Kidney epithelial cell (primary cell): Measurements from ENCODE around the gene RRP7A. TPM values are rescaled to one million over a fixed set of nuclear protein-coding genes. Genes with fewer than 3 reads are reported as not detected.
"Not testable (repeated sequence)": the region's sequence is repeated elsewhere in the genome, so short reads cannot be mapped to it uniquely, and the experiment has no call there.

Experiments used
- DNase-seq: peaks from one replicate; pipeline ENCODE4 v3.0.0-alpha.2; 2010; ENCODE audit warnings: low read depth
- H3K27me3 ChIP-seq: 2 replicates; pipeline ENCODE4 v1.6.0; 2011; ENCODE audit warnings: low read length; ENCODE audit not compliant: control insufficient read depth, insufficient read depth
- H3K36me3 ChIP-seq: 2 replicates; pipeline ENCODE4 v1.5.1; 2011; ENCODE audit warnings: low read length; ENCODE audit not compliant: control insufficient read depth, insufficient read depth
- H3K4me3 ChIP-seq: 2 replicates; pipeline ENCODE4 v1.5.1; 2011; ENCODE audit warnings: low read depth, mild to moderate bottlenecking, control low read depth, low read length
- CTCF ChIP-seq: IDR thresholded peaks from 2 replicates; pipeline ENCODE4 v1.5.1; 2011; ENCODE audit warnings: mild to moderate bottlenecking, moderate library complexity, low read length, control low read depth, inconsistent platforms; ENCODE audit not compliant: insufficient read depth, poor library complexity, severe bottlenecking
- total RNA-seq: library from RNA; depleted of rRNA; stranded (reverse); fragments of >200 nt; gene quantifications from 2 replicates; pipeline ENCODE4 v1.2.3, GENCODE V29; 2015

RRP7A gene
- total RNA-seq, 1 donor from 2014 or later = 29.5 TPM

- Histone ChIP-seq H3K36me3 (no peaks in the 10 kb centered on the region), H3K27me3 (no peaks in the 10 kb centered on the region), H3K4me3 (no peak overlapping the region)
- no peak for TF ChIP-seq CTCF
- no peak for DNase-seq
Observed at GRCh38 chr22:42533638-42533977, 14.0 kb upstream of the RRP7A start.

DNA sequence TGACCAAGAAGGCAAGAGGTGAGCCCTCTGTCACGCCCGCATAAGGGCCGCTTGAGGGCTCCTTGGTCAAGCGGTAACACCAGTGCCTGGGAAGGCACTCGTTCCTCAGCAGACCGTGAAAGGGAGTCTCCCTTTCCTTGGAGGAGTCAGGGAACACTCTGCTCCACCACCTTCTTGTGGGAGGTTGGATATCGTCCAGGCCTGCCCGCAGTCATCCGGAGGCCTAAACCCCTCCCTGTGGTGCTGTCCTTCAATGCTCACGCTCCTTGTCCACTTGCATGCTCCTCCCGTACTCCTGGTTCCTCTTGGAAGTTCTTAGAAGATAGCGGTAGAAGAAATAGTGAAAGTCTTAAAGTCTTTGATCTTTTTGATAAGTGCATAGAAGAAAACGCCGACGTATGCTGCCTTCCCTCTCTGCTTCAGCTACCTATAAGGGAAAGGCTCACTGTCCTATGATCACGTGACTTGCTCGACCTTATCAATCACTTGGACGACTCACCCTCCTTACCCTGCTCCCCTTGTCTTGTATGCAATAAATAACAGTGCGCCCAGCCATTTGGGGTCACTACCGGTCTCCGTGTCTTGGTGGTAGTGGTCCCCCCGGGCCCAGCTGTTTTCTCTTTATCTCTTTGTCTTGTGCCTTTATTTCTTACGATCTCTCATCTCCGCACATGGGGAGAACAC is 11.9 kb upstream of the RRP7A start:
- H3K36me3 ChIP-seq, DNase-seq, H3K4me3 ChIP-seq, H3K27me3 ChIP-seq: not testable (repeated sequence)

DNA sequence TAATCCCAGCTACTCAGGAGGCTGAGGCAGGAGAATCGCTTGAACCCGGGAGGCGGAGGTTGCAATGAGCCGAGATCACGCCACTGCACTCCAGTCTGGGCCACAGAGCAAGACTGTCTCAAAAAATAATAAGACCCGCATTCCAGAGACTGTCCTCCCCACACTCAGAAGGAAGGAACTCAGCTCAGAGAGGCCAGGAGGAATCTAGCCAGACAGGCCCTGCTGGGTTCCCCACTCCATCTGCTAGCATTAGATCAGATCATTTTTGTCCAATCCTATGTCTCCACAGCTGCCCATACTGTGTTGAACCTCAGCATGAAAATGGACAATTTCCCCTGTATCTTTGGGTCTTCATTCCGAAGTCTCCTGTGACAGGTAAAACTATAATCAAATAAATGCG is 9.8 kb upstream of the RRP7A start:
- H3K36me3 ChIP-seq, H3K27me3 ChIP-seq, DNase-seq, H3K4me3 ChIP-seq: not testable (repeated sequence)

GRCh38 chr22:42528591-42529307 is 9.2 kb upstream of the RRP7A start:
- H3K36me3 ChIP-seq = no peaks in the 10 kb centered on the region
- no peak for DNase-seq
- H3K27me3 ChIP-seq = peaks cover 2% of the 10 kb centered on the region
- TF ChIP-seq CTCF = no peak
- H3K4me3 ChIP-seq = no peak overlapping the region

GRCh38 chr22:42522546-42522945 is 3.0 kb upstream of the RRP7A start:
- Histone ChIP-seq H3K27me3 (peaks cover 2% of the 10 kb centered on the region), H3K36me3 (no peaks in the 10 kb centered on the region), H3K4me3 (no peak overlapping the region)
- no peak for TF ChIP-seq CTCF
- no peak for DNase-seq

- H3K27me3 ChIP-seq = no peaks in the 10 kb centered on the region
- no peaks in the 10 kb centered on the region for H3K36me3 ChIP-seq
- DNase-seq = no peak
- TF ChIP-seq CTCF = no peak
- no peak overlapping the region for H3K4me3 ChIP-seq
Observed at GRCh38 chr22:42521228-42521546, 1.6 kb upstream of the RRP7A start.

GRCh38 chr22:42518638-42519524 is 715 bp downstream of the RRP7A start:
- DNase-seq, H3K27me3 ChIP-seq, H3K36me3 ChIP-seq: not testable (repeated sequence)
- peak overlapping the region; percentile 91 for H3K4me3 ChIP-seq

GRCh38 chr22:42517103-42517502 is 2.5 kb downstream of the RRP7A start:
- not testable (repeated sequence) for H3K36me3 ChIP-seq, H3K27me3 ChIP-seq, DNase-seq, H3K4me3 ChIP-seq
